ENCODE results near the gene S100A16. TPM values are rescaled to one million over a fixed set of nuclear protein-coding genes. Genes with fewer than 3 reads are reported as not detected.

S100A16 gene
- total and polyA plus RNA-seq, 12 donors, result 28.8 to 176 (median 43.5) TPM

DNA sequence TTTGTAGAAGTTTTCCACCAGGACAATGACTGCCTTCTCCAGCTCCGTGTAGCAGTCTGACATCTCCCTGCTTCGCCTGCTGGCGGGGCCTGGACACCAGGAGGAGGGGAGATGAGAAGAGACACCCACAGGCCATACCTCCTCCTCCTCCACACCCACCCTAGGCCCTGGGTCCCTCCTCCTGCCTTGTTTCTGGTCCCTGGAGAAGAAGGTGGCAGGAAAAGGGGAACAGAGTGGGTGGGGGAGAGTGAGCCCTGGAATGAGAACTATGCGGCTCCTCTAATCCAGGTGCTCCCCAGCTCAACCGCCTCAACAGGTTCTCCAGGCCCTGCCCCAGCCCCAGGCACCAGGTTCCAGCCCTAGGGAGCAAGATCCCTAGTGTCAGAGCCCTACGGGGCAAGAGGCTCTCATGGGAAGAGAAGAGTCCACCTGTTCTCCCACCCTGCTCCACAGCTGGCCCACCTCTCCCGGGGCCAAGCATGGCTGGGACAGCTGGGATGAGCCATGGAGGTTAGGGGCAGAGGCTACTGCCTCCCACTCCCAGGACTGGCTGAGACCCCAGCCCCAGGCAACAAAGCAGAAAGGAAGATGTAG is 4.8 kb downstream of the S100A16 start:
- Histone ChIP-seq H3K4me3 (peak overlapping the region; percentile 38 to 73 (median 55)), H3K27me3 (no peaks in the 10 kb centered on the region), H3K27ac (peak overlapping the region; percentile 90 to 99 (median 96)), H3K9me3 (no peaks in the 10 kb centered on the region), H3K4me1 (peaks cover 10 to 53% (median 35%) of the 10 kb centered on the region in 9 donors), H3K36me3 (peaks cover 0 to 36% (median 14%) of the 10 kb centered on the region in 9 donors)
- DNase-seq, result no peak
- 71 to 72% methylated on average over 7 of the region's 7 CpGs for WGBS, 2 donors
- intact Hi-C loops (cut with DNase I), result loop anchor here in 1 of 10 donors (5.0 kb wide), 1 partner anchor 36 kb away; no protein-coding TSS in a partner anchor
- TF ChIP-seq, protein P1, sequence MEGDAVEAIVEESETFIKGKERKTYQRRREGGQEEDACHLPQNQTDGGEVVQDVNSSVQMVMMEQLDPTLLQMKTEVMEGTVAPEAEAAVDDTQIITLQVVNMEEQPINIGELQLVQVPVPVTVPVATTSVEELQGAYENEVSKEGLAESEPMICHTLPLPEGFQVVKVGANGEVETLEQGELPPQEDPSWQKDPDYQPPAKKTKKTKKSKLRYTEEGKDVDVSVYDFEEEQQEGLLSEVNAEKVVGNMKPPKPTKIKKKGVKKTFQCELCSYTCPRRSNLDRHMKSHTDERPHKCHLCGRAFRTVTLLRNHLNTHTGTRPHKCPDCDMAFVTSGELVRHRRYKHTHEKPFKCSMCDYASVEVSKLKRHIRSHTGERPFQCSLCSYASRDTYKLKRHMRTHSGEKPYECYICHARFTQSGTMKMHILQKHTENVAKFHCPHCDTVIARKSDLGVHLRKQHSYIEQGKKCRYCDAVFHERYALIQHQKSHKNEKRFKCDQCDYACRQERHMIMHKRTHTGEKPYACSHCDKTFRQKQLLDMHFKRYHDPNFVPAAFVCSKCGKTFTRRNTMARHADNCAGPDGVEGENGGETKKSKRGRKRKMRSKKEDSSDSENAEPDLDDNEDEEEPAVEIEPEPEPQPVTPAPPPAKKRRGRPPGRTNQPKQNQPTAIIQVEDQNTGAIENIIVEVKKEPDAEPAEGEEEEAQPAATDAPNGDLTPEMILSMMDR (IDR thresholded peaks at IDR 0.05), result no peak
- ATAC-seq, result peak in 5 of 8 donors; percentile 16 to 38 (median 20)

GRCh38 chr1:153607381-153607780 is 5.6 kb downstream of the S100A16 start:
- DNase-seq (no peak), ATAC-seq (no peak)
- TF ChIP-seq, protein P1 (IDR thresholded peaks at IDR 0.05), result no peak
- Histone ChIP-seq H3K4me1 (peaks cover 10 to 51% (median 34%) of the 10 kb centered on the region in 9 donors), H3K27me3 (no peaks in the 10 kb centered on the region), H3K9me3 (no peaks in the 10 kb centered on the region), H3K27ac (peak overlapping the region in 9 of 10 donors; percentile 90 to 99 (median 98)), H3K36me3 (peaks cover 0 to 36% (median 14%) of the 10 kb centered on the region in 9 donors), H3K4me3 (peak overlapping the region in 8 of 10 donors; percentile 41 to 73 (median 57))
- intact Hi-C loops (cut with DNase I), result loop anchor here in 1 of 10 donors (5.0 kb wide), 1 partner anchor 35 kb away; no protein-coding TSS in a partner anchor
- 81 to 84% methylated on average over 8 of the region's 8 CpGs for WGBS, 2 donors

GRCh38 chr1:153606194-153606593 is 6.7 kb downstream of the S100A16 start:
- WGBS, 2 donors, result 88 to 95% methylated on average over 10 to 11 of the region's 11 CpGs
- H3K4me1 ChIP-seq, result peaks cover 10 to 46% (median 24%) of the 10 kb centered on the region in 9 donors
- intact Hi-C loops (cut with DNase I), result loop anchor here in 1 of 10 donors (5.0 kb wide), 1 partner anchor 34 kb away; no protein-coding TSS in a partner anchor
- no peak overlapping the region for H3K27ac ChIP-seq
- ATAC-seq (no peak), DNase-seq (no peak)
- H3K27me3 ChIP-seq, result no peaks in the 10 kb centered on the region
- peaks cover 0 to 36% (median 14%) of the 10 kb centered on the region in 9 donors for H3K36me3 ChIP-seq
- H3K4me3 ChIP-seq, result no peak overlapping the region
- no peaks in the 10 kb centered on the region for H3K9me3 ChIP-seq
- TF ChIP-seq, protein P1 (IDR thresholded peaks at IDR 0.05), result no peak

- DNase-seq (no peak), ATAC-seq (no peak)
- TF ChIP-seq, protein P1 (IDR thresholded peaks at IDR 0.05), result no peak
- 92 to 94% methylated on average over 6 of the region's 6 CpGs for WGBS, 2 donors
- Histone ChIP-seq H3K36me3 (peaks cover 0 to 43% (median 13%) of the 10 kb centered on the region in 9 donors), H3K27ac (no peak overlapping the region), H3K9me3 (no peaks in the 10 kb centered on the region), H3K4me3 (no peak overlapping the region), H3K27me3 (no peaks in the 10 kb centered on the region), H3K4me1 (peaks cover 0 to 29% (median 3%) of the 10 kb centered on the region in 9 donors)
- intact Hi-C loops (cut with DNase I), result no loop called here
These were observed 10.2 kb downstream of the S100A16 start for GRCh38 chr1:153602749-153603148.
